ENCODE results near the gene GBGT1.

GBGT1 gene

DNA sequence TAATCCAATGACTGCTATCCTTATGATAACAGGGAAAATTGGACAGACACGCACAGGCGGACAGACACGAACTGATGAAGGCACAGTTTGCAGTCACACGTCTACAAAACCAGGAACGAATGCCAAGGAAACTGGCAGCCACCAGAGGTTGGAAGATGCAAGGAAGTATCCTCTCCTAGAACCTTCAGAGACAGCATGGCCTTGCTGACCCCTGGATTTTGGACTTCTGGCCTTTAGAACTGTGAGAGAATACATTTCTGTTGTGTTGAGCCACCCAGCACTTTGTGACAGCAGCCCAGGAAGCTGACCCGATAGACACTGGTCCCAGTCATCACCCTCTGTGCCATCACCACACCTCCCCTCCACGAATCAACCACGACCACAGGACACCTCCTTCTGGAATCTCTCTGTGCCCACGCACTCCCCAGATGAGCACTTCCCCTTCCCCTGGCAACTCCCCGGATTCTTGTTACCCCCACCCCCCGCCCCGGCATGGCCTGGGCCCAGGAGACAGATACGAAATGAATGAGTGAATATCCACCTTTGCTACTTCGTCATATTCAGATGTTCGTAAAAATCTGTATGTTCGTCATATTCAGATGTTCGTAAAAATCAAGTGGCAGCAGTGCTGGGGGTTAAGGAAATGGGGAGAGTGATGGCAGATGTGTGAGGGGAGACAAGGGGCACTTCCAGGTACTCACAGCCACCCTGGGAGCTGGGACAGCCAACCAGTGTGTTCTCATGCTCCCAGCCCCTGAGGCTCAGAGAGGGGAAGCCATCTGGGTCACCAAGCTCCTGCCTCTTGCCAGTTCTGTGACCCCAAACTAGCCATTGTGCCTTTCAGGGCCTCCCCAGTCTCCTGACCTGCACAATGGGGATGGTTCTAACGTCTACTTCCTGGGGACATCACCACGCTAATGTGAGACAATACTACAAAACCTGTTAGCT lies 18.5 kb downstream of the GBGT1 start:
- peak overlapping the region; percentile 60 for H3K4me3 Mint-ChIP-seq
- H3K27me3 Mint-ChIP-seq = no peaks in the 10 kb centered on the region
- no peaks in the 10 kb centered on the region for H3K9me3 Mint-ChIP-seq
- H3K27ac Mint-ChIP-seq = peak overlapping the region; percentile 61
- H3K4me1 Mint-ChIP-seq (ENCODE audit: low read depth) = peaks cover 73% of the 10 kb centered on the region
- peaks cover 11% of the 10 kb centered on the region for H3K36me3 Mint-ChIP-seq (ENCODE audit: low read depth)

DNA sequence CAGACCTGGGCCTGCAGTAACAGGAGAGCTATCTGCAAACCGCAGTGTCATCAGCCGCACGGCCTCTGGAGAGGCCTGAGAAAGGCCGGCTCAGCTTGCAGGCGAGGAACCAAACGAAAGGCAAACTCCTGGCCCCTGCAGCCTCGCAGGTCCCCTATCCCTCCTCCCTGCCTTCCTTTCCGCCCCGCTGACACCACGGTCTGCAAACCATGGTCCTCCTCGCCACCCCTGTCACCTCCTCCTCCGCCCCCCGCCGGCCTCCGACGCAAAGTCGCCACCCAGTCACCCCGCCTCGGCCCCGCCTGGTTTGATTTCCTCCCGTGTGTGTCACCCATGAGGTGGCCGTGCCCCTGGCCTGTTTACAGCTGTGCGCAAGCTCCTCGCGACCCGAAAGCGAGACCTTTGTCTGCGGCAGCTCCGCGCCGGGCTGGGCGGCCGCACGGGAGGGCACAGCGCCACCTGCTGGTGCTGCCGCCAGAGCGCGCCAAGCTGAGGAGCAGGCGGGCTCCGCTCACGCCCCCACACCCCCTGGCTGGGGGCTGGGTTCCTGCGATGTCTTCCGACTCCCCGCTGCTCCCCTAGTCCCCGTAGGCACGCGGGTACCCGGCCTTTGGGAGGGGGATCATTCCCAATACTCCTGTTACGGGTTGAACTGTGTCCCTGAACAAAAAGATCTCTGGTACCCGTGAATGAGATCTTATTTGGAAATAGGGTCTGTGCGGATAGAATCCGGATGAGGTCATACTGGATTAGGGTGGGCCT lies 19.4 kb downstream of the GBGT1 start:
- Mint-ChIP-seq H3K4me1 (ENCODE audit: low read depth) (peaks cover 71% of the 10 kb centered on the region), H3K27me3 (no peaks in the 10 kb centered on the region), H3K9me3 (no peaks in the 10 kb centered on the region), H3K4me3 (peak overlapping the region; percentile 60), H3K27ac (peak overlapping the region; percentile 86), H3K36me3 (ENCODE audit: low read depth) (peaks cover 11% of the 10 kb centered on the region)

DNA sequence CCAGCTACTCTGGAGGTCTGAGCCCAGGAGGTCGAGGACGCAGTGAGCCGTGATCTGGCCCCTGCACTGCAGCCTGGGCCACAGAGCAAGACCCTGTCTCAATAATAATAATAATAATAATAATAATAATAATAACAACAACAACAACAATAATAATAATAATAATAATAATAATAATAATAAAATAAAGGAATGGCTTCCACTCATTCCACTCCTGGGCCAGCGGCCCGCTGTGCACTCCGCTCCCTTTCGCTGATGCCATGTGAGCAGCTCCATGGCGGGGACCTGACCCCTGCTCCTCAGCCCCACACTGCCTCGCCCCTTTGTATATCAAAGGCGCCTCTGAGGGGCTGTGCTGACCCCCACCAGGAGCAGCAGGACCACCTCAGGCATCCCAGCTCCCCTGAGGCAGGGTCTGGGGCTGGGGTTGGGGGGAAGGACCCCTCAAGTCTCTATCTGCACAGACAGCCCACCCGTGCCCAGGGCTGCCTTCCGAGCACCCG lies 20.0 kb downstream of the GBGT1 start:
- Mint-ChIP-seq H3K9me3 (no peaks in the 10 kb centered on the region), H3K36me3 (ENCODE audit: low read depth) (peaks cover 11% of the 10 kb centered on the region), H3K27me3 (no peaks in the 10 kb centered on the region), H3K27ac (peak overlapping the region; percentile 86), H3K4me3 (peak overlapping the region; percentile 60), H3K4me1 (ENCODE audit: low read depth) (peaks cover 75% of the 10 kb centered on the region)

DNA sequence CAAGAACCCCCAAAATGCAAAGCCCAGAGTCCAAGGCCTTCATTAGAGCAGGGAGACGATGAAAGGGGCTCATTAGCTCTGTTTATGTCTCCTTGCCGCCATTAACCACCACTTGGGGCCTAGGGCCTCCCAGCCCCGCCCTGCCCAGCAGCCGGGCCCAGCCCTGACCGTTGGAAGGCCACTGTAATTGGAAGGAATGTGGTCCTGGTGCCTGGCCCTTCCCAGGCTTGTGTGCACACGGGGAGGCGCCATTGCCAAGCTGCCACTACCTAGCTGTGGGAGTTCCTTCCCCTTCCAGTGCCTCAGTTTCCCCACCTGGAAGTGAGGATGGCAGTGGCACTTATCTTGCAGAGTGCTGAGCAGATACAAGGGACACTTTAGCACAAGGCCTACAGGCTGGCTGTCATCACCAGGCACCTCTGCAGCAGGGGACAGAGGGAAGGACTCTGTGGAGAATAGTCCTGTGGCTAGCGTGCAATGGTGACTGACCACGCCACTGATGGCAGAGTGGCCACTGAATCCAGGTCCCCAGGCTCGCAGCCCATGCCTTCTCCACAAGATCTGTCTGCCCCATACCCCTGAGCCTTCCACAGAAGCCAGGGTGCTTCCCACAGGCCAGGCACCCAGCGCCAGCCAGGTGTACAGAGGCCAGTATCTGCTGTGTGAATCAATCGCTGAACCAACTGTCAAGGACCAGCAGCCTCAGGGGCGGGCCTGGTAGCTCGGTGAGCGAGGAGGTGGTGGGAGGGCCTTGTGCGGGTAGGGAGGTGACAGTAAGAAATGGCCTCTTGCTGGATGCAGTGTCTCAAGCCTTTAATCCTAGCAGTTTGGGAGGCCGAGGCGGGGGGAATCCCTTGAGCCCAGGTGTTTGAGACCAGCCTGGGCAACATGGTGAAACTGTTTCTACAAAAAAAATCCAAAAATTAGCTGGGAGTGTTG lies 20.8 kb downstream of the GBGT1 start:
- peak overlapping the region; percentile 61 for H3K27ac Mint-ChIP-seq
- peaks cover 70% of the 10 kb centered on the region for H3K4me1 Mint-ChIP-seq (ENCODE audit: low read depth)
- H3K9me3 Mint-ChIP-seq = no peaks in the 10 kb centered on the region
- H3K27me3 Mint-ChIP-seq = no peaks in the 10 kb centered on the region
- peaks cover 11% of the 10 kb centered on the region for H3K36me3 Mint-ChIP-seq (ENCODE audit: low read depth)
- peak overlapping the region; percentile 1 for H3K4me3 Mint-ChIP-seq

DNA sequence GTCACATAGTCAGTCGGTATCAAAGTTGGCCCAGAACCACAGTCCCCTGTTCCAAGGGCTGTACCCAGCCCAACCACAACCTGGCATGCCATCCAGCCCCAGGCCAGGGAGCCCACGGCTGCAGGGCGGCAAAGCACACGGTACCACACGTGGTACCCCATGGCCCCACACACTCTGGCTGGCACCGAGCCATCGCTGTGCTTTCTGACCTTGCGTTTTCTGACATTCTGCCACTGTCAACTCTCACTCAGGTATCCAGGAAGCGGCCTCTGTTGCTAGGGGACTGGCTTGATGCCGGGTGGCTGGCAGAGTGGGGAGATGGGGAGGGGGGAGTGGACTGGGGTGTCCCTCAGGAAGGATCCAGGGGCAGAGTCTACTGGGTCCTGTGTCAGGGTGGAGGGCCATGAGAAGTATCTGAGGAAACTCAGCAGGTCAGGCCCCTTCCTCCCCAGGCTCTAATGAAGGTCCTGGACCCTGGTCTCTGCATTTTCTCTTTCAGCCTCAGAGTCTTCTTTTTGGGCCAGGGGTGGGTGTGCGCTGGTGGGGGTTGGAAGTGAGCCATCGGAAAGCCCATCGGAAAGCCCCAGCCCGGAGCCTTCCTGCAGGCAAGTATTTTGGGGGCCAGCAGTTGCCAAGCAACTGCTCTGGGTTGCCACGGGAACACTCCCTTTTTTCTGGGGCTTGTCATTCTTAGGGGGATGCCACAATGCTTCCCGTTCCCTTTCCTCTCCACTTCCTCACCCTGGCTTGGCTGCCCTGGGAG lies 21.7 kb downstream of the GBGT1 start:
- peaks cover 7% of the 10 kb centered on the region for H3K36me3 Mint-ChIP-seq (ENCODE audit: low read depth)
- H3K4me3 Mint-ChIP-seq = peak overlapping the region; percentile 1
- H3K9me3 Mint-ChIP-seq = no peaks in the 10 kb centered on the region
- no peaks in the 10 kb centered on the region for H3K27me3 Mint-ChIP-seq
- H3K27ac Mint-ChIP-seq = peak overlapping the region; percentile 84
- H3K4me1 Mint-ChIP-seq (ENCODE audit: low read depth) = peaks cover 68% of the 10 kb centered on the region

DNA sequence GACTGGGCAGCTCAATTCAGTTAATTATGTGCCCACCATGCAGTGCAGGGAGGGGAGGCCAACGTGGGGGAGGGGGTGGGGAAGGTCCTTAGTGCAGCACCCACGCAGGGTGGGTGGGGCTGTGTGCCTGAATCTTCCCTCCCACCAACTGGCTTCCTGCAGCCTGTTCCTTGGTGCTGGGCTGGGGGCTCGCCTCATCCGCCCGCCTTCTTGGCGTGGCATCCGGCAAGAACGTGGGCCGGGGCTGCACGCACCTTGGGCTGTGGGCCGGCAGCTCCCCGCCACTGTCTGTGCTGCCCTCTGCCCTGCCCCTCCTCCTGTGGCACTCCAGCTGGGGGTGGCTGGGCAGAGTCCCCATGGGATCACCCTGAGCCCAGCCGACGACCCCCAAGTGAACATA lies 23.1 kb downstream of the GBGT1 start:
- Mint-ChIP-seq H3K27me3 (no peaks in the 10 kb centered on the region), H3K4me3 (no peak overlapping the region), H3K4me1 (ENCODE audit: low read depth) (peaks cover 72% of the 10 kb centered on the region), H3K9me3 (no peaks in the 10 kb centered on the region), H3K27ac (peak overlapping the region; percentile 84), H3K36me3 (ENCODE audit: low read depth) (no peaks in the 10 kb centered on the region)

DNA sequence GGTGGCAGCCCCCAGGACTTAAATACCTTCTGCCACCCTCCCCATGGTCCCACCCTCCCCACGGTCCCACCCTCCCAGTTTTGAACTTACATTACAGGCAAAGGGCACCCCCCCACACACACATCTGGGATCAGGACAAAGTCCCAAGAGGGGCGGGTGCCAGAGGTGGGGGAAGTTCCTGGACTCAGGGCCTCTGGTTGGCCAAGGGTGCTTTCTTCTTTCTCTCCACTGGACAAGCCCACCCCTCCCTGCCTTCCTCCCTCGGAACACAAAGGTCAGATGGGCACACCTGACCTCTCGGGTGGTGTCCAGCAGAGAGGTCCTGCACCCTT lies 23.6 kb downstream of the GBGT1 start:
- no peaks in the 10 kb centered on the region for H3K27me3 Mint-ChIP-seq
- no peaks in the 10 kb centered on the region for H3K36me3 Mint-ChIP-seq (ENCODE audit: low read depth)
- H3K9me3 Mint-ChIP-seq = no peaks in the 10 kb centered on the region
- H3K4me3 Mint-ChIP-seq = no peak overlapping the region
- peaks cover 70% of the 10 kb centered on the region for H3K4me1 Mint-ChIP-seq (ENCODE audit: low read depth)
- H3K27ac Mint-ChIP-seq = no peak overlapping the region

DNA sequence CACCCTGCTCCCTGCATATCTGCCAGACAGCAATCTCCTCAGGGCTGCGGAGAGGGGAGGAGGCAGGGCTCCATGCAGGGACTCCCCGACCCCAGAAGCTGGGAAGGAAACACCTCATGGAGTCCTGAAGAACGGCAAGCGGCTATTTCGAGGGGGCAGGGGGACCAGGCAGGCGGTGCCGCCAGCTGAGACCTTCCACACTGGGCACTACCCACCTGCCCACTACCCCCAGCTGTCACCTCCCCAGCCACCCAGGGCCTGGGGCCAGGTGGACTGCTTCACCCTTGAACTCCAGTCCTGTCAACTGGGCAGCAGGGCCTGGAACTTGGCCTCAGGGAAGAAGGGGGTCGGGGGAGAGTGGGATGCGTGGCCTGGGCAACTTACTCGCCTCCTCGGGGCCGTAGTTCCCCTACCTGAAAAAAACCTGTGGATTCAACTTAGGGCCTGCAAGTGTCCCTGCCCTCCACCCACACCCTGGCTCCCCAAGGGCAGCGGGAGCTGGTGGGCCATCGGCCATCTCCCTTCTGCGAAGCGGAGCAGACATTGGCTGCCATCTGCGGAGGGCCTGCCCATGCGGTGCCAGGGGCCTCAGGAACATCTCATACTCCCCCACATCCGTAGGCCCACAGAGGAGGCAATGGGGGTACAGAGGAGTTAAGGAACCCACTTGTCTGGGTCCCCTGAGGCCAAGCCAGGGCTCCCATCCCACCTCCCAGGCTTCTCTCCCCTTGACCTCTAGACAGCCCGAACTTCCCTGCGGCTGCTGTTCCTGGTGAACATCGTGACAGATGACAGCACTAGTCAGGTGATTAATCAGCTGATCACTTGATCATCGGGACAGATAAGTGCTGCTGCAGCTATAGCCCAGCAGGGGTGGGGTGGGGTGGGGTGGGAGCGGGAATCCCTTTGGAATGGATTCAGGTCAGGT lies 24.2 kb downstream of the GBGT1 start:
- Mint-ChIP-seq H3K4me3 (no peak overlapping the region), H3K27ac (peak overlapping the region; percentile 72), H3K9me3 (no peaks in the 10 kb centered on the region), H3K4me1 (ENCODE audit: low read depth) (peaks cover 69% of the 10 kb centered on the region), H3K27me3 (no peaks in the 10 kb centered on the region), H3K36me3 (ENCODE audit: low read depth) (no peaks in the 10 kb centered on the region)

DNA sequence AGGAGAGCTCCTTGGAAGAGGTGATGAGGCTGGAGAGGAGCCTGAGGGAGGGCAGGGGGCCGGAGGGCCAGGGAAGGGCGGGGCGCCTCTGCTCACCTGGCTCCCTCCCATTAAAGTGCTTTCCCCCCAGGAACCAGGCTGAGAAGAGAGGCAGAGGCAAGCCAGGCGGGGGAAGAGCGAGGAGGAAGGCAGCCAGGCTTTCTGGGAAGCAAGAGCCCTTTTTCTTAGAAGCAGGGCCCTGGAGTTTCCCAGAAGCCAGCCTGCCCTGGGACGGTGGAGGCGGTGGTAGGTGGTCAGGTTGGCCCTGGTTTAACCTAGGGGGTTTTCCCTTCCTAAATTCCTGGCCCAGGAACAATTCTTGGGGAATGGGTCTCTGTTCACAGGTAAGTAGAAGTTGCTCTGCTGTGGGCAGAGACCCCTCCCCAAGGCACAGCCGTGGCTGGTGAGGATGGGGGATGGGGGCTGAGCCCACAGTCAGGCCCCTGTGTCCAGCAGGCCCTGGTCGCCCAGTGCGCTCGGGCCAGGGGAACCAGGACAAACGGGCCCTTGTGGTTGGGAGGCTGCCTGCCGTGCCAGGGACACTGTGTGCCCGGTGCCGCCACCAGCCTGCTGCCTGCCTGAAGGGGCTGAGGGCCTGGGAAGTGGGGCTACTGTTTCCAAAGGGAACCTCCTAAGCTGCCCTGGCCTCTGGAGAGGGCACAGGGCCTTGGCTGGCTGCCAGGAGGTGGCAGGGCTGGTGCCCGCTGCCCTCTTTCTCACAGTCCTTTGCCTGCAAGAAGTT lies 26.1 kb downstream of the GBGT1 start:
- H3K36me3 Mint-ChIP-seq (ENCODE audit: low read depth) = no peaks in the 10 kb centered on the region
- H3K4me3 Mint-ChIP-seq = peak overlapping the region; percentile 26
- H3K27ac Mint-ChIP-seq = peak overlapping the region; percentile 83
- H3K9me3 Mint-ChIP-seq = no peaks in the 10 kb centered on the region
- H3K27me3 Mint-ChIP-seq = no peaks in the 10 kb centered on the region
- H3K4me1 Mint-ChIP-seq (ENCODE audit: low read depth) = peaks cover 69% of the 10 kb centered on the region

DNA sequence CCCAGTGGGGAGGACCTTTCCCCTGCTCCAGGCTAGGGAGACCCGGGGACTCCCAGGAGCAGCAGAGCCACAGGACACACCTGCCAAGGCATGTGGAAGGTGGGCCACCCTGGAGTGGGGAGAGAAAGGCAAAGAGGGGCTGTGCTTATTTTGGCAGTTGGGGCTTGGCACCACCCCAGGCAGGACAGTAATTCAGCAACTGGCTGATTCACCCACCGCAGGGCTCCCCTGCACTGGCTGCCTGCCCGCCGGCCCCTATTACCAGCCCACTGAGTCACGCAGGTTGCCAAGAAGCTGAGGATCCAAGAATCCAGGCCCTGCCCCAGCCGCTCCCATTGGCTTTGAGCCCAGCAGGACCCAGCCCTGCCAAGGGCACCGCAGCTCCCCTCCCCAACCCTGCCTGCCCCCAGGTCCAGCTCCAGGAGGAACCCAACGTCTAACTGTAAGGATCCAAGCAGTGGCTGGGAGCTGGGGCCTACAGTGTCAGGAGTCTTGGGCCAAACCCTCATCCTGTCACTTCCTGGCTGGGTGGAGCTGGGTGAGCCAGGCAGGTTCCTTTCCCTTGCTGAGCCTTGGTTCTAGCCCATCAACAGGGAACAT lies 28.5 kb downstream of the GBGT1 start:
- peak overlapping the region; percentile 95 for H3K27ac Mint-ChIP-seq
- H3K36me3 Mint-ChIP-seq (ENCODE audit: low read depth) = no peaks in the 10 kb centered on the region
- H3K27me3 Mint-ChIP-seq = no peaks in the 10 kb centered on the region
- no peak overlapping the region for H3K4me3 Mint-ChIP-seq
- H3K9me3 Mint-ChIP-seq = no peaks in the 10 kb centered on the region
- H3K4me1 Mint-ChIP-seq (ENCODE audit: low read depth) = peaks cover 74% of the 10 kb centered on the region

DNA sequence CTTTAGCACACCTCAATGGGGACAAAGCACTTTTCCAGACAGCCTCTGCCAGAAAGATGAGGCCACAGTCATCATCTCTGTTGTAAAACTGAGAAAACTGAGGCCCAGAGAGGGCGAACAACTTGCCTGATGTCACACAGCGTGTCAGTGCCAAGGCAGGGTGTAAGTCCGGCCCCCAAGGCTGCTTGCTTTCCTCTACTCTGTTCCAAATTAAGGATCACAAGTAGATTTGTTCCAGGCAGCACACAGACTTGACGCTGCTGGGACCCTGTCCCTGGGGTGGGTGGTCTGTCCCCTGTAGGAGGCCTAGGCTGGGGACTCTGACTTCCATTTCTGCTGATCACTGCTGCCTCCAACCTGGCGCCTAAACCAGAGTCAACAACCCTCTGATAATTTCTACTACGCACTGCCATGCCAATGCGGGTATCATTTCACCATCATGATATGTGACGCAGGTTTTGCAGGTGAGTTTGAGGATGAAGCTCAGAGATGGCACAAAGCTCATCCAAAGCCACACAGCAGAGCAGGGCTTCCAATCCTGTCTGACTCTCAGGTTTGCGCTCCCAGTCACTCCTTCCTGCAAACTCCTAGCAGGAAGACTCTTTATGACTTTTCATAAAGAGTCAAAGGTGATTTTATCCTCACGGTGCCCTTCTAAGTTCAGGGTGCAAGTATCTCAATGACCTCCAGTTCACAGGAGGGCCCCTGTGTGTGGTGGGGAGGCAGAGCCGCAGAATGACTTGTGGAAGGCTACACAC lies 29.1 kb downstream of the GBGT1 start:
- Mint-ChIP-seq H3K4me3 (peak overlapping the region; percentile 65), H3K27ac (peak overlapping the region; percentile 95), H3K4me1 (ENCODE audit: low read depth) (peaks cover 79% of the 10 kb centered on the region), H3K27me3 (no peaks in the 10 kb centered on the region), H3K9me3 (no peaks in the 10 kb centered on the region), H3K36me3 (ENCODE audit: low read depth) (no peaks in the 10 kb centered on the region)
